ENCODE data around the gene CCL18. TPM values are rescaled to one million over a fixed set of nuclear protein-coding genes. Genes with fewer than 3 reads are reported as not detected.

Gene CCL18
- total RNA-seq, 2 experiments from 2014 or later, result not detected

DNA sequence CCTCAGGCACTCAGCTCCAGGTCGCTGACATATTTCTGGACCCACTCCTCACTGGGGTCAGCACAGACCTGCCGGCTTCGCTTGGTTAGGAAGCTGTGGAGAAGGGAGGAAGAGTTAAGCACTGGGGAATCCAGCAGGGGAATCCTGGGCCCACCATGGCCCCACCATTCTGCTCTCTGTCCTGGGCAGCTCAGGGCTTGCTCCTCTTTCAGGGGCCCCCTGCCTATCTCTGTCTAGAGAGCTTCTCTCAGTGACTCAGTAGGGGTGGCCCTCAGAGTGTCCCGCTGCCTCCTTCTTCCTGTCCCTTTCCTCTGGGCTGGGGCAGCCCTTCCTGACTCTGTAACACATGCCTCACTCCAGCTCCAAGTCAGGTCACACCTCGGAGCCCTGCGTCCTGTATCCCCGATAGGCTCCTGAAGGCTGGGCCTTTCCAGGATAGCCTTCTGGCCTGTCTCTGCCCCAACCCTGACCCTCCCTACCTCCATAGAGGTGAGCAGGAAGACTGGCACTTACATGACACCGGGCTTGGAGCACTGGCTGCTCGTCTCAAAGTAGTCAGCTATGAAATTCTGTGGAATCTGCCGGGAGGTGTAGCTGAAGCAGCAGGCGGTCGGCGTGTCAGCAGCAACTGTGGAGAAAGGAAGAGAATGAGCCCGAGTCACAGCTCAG lies 24.7 kb downstream of the CCL18 start:
- Histone ChIP-seq H3K27me3 (ENCODE audit: control insufficient read depth in 1 of 2, insufficient read depth in 2 of 2, low read length in 2 of 2) (peaks cover 0 to 17% of the 10 kb centered on the region in 2 experiments), H3K4me3 (ENCODE audit: low read length) (no peak overlapping the region), H3K27ac (ENCODE audit: low read depth in 1 of 2, low read length in 2 of 2) (peak overlapping the region in 1 of 2 donors; percentile 35), H3K9me3 (ENCODE audit: control insufficient read depth in 1 of 2, insufficient read depth in 1 of 2, low read length in 2 of 2) (no peaks in the 10 kb centered on the region), H3K36me3 (ENCODE audit: insufficient read depth, low read length) (no peaks in the 10 kb centered on the region), H3K4me1 (ENCODE audit: insufficient read depth, low read length) (peaks cover 6% of the 10 kb centered on the region)
- Mint-ChIP-seq H3K4me1 (ENCODE audit: low read depth) (no peaks in the 10 kb centered on the region), H3K27ac (no peak overlapping the region), H3K9me3 (no peaks in the 10 kb centered on the region), H3K36me3 (ENCODE audit: low read depth) (no peaks in the 10 kb centered on the region), H3K4me3 (no peak overlapping the region), H3K27me3 (peaks cover 28% of the 10 kb centered on the region)
- ATAC-seq (ENCODE audit: poor library complexity) (no peak), DNase-seq (peak in 2 of 14 experiments; percentile 25 to 37)
- TF ChIP-seq, protein P1, sequence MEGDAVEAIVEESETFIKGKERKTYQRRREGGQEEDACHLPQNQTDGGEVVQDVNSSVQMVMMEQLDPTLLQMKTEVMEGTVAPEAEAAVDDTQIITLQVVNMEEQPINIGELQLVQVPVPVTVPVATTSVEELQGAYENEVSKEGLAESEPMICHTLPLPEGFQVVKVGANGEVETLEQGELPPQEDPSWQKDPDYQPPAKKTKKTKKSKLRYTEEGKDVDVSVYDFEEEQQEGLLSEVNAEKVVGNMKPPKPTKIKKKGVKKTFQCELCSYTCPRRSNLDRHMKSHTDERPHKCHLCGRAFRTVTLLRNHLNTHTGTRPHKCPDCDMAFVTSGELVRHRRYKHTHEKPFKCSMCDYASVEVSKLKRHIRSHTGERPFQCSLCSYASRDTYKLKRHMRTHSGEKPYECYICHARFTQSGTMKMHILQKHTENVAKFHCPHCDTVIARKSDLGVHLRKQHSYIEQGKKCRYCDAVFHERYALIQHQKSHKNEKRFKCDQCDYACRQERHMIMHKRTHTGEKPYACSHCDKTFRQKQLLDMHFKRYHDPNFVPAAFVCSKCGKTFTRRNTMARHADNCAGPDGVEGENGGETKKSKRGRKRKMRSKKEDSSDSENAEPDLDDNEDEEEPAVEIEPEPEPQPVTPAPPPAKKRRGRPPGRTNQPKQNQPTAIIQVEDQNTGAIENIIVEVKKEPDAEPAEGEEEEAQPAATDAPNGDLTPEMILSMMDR (IDR thresholded peaks at IDR 0.05), result no peak
- intact Hi-C loops (cut with DNase I, micrococcal nuclease), result no loop called here
- ChIA-PET CTCF (no interaction called here), POLR2A (no interaction called here)

DNA sequence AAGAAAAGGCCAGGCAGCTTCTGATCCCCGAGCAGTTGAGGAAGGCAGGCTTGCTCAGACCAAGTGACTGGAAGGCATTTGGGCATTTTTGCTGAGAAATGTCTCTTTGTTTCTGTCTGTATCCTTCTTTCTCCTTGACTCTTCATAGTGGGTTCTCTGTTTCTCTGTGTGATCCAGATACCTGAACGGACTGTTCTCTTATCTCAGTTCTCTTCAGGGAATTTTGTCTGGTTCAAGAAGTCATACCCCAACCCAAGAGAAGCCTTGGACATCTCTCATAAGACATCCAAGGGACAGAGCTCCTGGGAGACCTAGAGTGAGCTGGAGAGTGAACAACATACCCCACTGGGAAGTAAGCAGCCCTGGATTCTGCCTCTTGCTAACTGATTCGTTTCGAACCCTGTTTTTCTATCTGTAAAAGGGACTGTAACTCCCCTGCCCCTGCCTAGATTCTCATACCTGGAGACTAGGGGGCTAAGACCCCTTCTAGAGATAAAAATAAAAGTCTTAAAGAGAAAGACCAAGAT lies 25.3 kb downstream of the CCL18 start:
- H3K27ac ChIP-seq (ENCODE audit: low read depth in 1 of 2, low read length in 2 of 2), result no peak overlapping the region

DNA sequence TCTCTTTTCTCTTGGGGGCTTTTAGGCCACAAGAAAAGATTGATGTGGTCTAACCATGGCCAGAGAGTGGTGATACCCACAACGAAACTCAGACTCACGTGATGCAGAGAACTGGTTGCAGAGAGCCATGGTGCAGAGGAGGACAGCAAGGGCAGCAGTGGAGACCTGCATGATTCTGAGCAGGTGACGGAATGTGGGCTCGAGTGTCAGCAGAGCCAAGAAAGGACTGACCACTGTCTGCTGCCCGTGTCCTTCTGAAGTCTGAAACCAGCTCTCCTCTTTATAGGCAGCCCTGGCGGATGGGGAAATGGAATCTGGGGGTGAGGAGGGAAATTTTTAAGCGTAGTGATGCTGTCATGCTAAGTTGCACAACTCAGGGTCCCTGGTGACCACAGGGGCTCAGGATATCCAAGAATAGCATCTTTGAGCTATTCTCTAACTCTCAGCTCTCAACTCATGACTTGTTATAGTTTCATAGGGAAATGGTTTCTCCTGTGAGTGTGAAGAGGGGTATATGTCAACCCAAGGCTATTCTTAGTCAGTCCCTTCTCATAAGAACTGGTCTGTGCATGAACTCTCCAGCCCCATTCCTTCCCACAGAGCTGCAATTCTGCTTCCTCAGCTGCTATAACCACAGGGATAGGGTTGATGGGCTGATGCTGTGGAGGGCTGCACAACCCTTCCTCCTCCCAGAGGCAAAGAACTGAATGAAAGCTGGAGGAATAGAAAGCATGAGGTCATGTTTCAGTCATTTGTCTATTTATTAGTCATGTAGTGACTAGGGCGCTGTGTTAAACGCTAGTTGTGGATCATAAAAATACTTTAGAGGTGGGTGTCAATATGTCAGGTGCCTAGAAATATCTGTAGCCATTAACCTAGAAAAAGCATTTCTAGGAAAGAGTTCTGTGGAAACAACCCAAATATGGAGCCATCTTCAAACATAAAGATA lies 26.1 kb downstream of the CCL18 start, which contains the start of gene CCL3:
Gene CCL3 (minus strand): TSS at position 256 of the 949 bp plus-strand sequence. CDS start 85 bp downstream, at position 171.
- H3K4me1 ChIP-seq (ENCODE audit: insufficient read depth, low read length), result peaks cover 7% of the 10 kb centered on the region
- H3K36me3 Mint-ChIP-seq (ENCODE audit: low read depth), result no peaks in the 10 kb centered on the region
- no peak within 1 kb of the TSS for H3K4me3 ChIP-seq (ENCODE audit: low read length)
- ATAC-seq (ENCODE audit: poor library complexity) (no peak), DNase-seq (peak in 3 of 14 experiments; percentile 59 to 74 (median 66))
- peaks cover 28% of the 10 kb centered on the region for H3K27me3 Mint-ChIP-seq
- TF ChIP-seq, protein P1 (IDR thresholded peaks at IDR 0.05), result no peak
- CTCF ChIA-PET, result no interaction called here
- intact Hi-C loops (cut with DNase I, micrococcal nuclease), result no loop called here
- H3K27me3 ChIP-seq (ENCODE audit: control insufficient read depth in 1 of 2, insufficient read depth in 2 of 2, low read length in 2 of 2), result peaks cover 0 to 17% of the 10 kb centered on the region in 2 experiments
- POLR2A ChIA-PET, result no interaction called here
- H3K9me3 ChIP-seq (ENCODE audit: control insufficient read depth in 1 of 2, insufficient read depth in 1 of 2, low read length in 2 of 2), result no peaks in the 10 kb centered on the region
- no peaks in the 10 kb centered on the region for H3K4me1 Mint-ChIP-seq (ENCODE audit: low read depth)
- H3K9me3 Mint-ChIP-seq, result no peaks in the 10 kb centered on the region
- no peaks in the 10 kb centered on the region for H3K36me3 ChIP-seq (ENCODE audit: insufficient read depth, low read length)
- H3K27ac Mint-ChIP-seq, result no peak within 1 kb of the TSS
- no peak within 1 kb of the TSS for H3K4me3 Mint-ChIP-seq
- H3K27ac ChIP-seq (ENCODE audit: low read depth in 1 of 2, low read length in 2 of 2), result no peak within 1 kb of the TSS

More for the DNA sequence above, 25.3 kb downstream of the CCL18 start:
- TF ChIP-seq, protein P1 (IDR thresholded peaks at IDR 0.05), result no peak
- ATAC-seq (ENCODE audit: poor library complexity) (no peak), DNase-seq (no peak)
- Histone ChIP-seq H3K36me3 (ENCODE audit: insufficient read depth, low read length) (no peaks in the 10 kb centered on the region), H3K27me3 (ENCODE audit: control insufficient read depth in 1 of 2, insufficient read depth in 2 of 2, low read length in 2 of 2) (peaks cover 0 to 17% of the 10 kb centered on the region in 2 experiments), H3K4me3 (ENCODE audit: low read length) (no peak overlapping the region), H3K9me3 (ENCODE audit: control insufficient read depth in 1 of 2, insufficient read depth in 1 of 2, low read length in 2 of 2) (no peaks in the 10 kb centered on the region), H3K4me1 (ENCODE audit: insufficient read depth, low read length) (peaks cover 6% of the 10 kb centered on the region)
- CTCF ChIA-PET, result no interaction called here
- Mint-ChIP-seq H3K4me1 (ENCODE audit: low read depth) (no peaks in the 10 kb centered on the region), H3K4me3 (no peak overlapping the region), H3K9me3 (no peaks in the 10 kb centered on the region), H3K36me3 (ENCODE audit: low read depth) (no peaks in the 10 kb centered on the region), H3K27me3 (peaks cover 28% of the 10 kb centered on the region), H3K27ac (no peak overlapping the region)
- intact Hi-C loops (cut with DNase I, micrococcal nuclease), result no loop called here
- POLR2A ChIA-PET, result no interaction called here

Measured in CD4-positive, alpha-beta T cell (primary cell).